Tibial artery (tissue), 4 donors: ENCODE data around the gene NCKAP5.

Experiments
- DNase-seq, 2 donors: peaks; one replicate each; pipeline ENCODE4 v3.0.0-alpha.2; 2019
- H3K27ac ChIP-seq, 2 donors: fragments of 200-600 bp; sonication (generic) in 1 of 2; 1 replicate in 1 of 2; 2 replicates in 1 of 2; pipeline ENCODE4 v1.5.1; 2018 to 2019; ENCODE audit warnings: mild to moderate bottlenecking in 1 of 2
- H3K27me3 ChIP-seq, 2 donors: fragments of 200-600 bp; sonication (generic) in 1 of 2; one replicate each; pipeline versions ENCODE4 v1.5.1 to v1.6.0; 2016 to 2019
- H3K36me3 ChIP-seq, 3 donors: fragments of 200-600 bp; sonication (generic) in 2 of 3; one replicate each; pipeline ENCODE4 v1.5.1; 2016 to 2019; ENCODE audit warnings: mild to moderate bottlenecking in 2 of 3
- H3K4me1 ChIP-seq, 4 donors: fragments of 200-600 bp; sonication (generic) in 2 of 4; 1 replicate in 3 of 4; 2 replicates in 1 of 4; pipeline ENCODE4 v1.5.1; 2016 to 2019
- H3K4me3 ChIP-seq, 2 donors: fragments of 200-600 bp; sonication (generic) in 1 of 2; 1 replicate in 1 of 2; 2 replicates in 1 of 2; pipeline ENCODE4 v1.5.1; 2018 to 2019; ENCODE audit warnings: mild to moderate bottlenecking in 2 of 2
- H3K9me3 ChIP-seq, 3 donors: fragments of 200-600 bp; sonication (generic) in 1 of 3; one replicate each; pipeline ENCODE4 v1.5.1; 2016 to 2019
- CTCF ChIP-seq, 2 experiments: fragments of 200-600 bp in 1 of 2; fragments of 450-650 bp in 1 of 2; IDR thresholded peaks; one replicate each; pipeline ENCODE4 v1.5.1; 2017 to 2019; ENCODE audit warnings: antibody characterized with exemption in 2 of 2, mild to moderate bottlenecking in 1 of 2, moderate library complexity in 1 of 2
- intact Hi-C: fragments of 100-400 bp; cut with DNase I; formaldehyde crosslinking; loops from one replicate; pipeline ENCODE4 v1.15.0; 2023; ENCODE audit warnings: low total_unique reads

Gene NCKAP5

GRCh38 chr2:133304344-133304743, 263.9 kb downstream of the NCKAP5 start:
- H3K4me3 ChIP-seq: no peak overlapping the region
- no peak for TF ChIP-seq CTCF (IDR thresholded peaks at IDR 0.05)
- H3K4me1 ChIP-seq: no peaks in the 10 kb centered on the region
- intact Hi-C loops: no loop called here
- DNase-seq: no peak
- no peaks in the 10 kb centered on the region for H3K27me3 ChIP-seq
- H3K27ac ChIP-seq: no peak overlapping the region
- H3K36me3 ChIP-seq: no peaks in the 10 kb centered on the region
- H3K9me3 ChIP-seq: no peaks in the 10 kb centered on the region

- H3K4me1 ChIP-seq: no peaks in the 10 kb centered on the region
- no peaks in the 10 kb centered on the region for H3K27me3 ChIP-seq
- no peak for TF ChIP-seq CTCF (IDR thresholded peaks at IDR 0.05)
- H3K27ac ChIP-seq: no peak overlapping the region
- H3K36me3 ChIP-seq: no peaks in the 10 kb centered on the region
- intact Hi-C loops: no loop called here
- no peak for DNase-seq
- H3K9me3 ChIP-seq: no peaks in the 10 kb centered on the region
- H3K4me3 ChIP-seq: no peak overlapping the region
Measured at GRCh38 chr2:133303150-133303549, 265.1 kb downstream of the NCKAP5 start.

- intact Hi-C loops: no loop called here
- Histone ChIP-seq H3K27ac (no peak overlapping the region), H3K27me3 (no peaks in the 10 kb centered on the region), H3K36me3 (no peaks in the 10 kb centered on the region), H3K4me1 (no peaks in the 10 kb centered on the region), H3K4me3 (no peak overlapping the region), H3K9me3 (no peaks in the 10 kb centered on the region)
- no peak for DNase-seq
- no peak for TF ChIP-seq CTCF (IDR thresholded peaks at IDR 0.05)
Measured at GRCh38 chr2:133296401-133296800, 271.9 kb downstream of the NCKAP5 start.

- H3K27ac ChIP-seq: no peak overlapping the region
- H3K4me1 ChIP-seq: no peaks in the 10 kb centered on the region
- H3K9me3 ChIP-seq: no peaks in the 10 kb centered on the region
- H3K27me3 ChIP-seq: no peaks in the 10 kb centered on the region
- no peak for TF ChIP-seq CTCF (IDR thresholded peaks at IDR 0.05)
- intact Hi-C loops: no loop called here
- no peaks in the 10 kb centered on the region for H3K36me3 ChIP-seq
- no peak overlapping the region for H3K4me3 ChIP-seq
- DNase-seq: no peak
Measured at GRCh38 chr2:133293544-133294353, 274.5 kb downstream of the NCKAP5 start.

GRCh38 chr2:133292259-133292658, 276.0 kb downstream of the NCKAP5 start:
- no peaks in the 10 kb centered on the region for H3K4me1 ChIP-seq
- no peaks in the 10 kb centered on the region for H3K27me3 ChIP-seq
- H3K36me3 ChIP-seq: no peaks in the 10 kb centered on the region
- no peak for DNase-seq
- no peak overlapping the region for H3K27ac ChIP-seq
- TF ChIP-seq CTCF (IDR thresholded peaks at IDR 0.05): no peak
- intact Hi-C loops: no loop called here
- no peak overlapping the region for H3K4me3 ChIP-seq
- H3K9me3 ChIP-seq: no peaks in the 10 kb centered on the region
